Neural cell (in vitro differentiated cells): ENCODE measurements around the gene PEX11A.

Experiments used
- EZH2 ChIP-seq: fragments of 200-600, 300-800 bp; shearing (Covaris generic), sonication (generic); IDR thresholded peaks from 2 replicates; pipeline ENCODE4 v1.6.1; 2014; ENCODE audit warnings: antibody characterized with exemption, low read length, borderline replicate concordance, mild to moderate bottlenecking; ENCODE audit not compliant: insufficient read depth, poor library complexity, severe bottlenecking
- POLR2AphosphoS5 ChIP-seq: IDR thresholded peaks from 2 replicates; pipeline ENCODE4 v1.6.1; 2012

DNA sequence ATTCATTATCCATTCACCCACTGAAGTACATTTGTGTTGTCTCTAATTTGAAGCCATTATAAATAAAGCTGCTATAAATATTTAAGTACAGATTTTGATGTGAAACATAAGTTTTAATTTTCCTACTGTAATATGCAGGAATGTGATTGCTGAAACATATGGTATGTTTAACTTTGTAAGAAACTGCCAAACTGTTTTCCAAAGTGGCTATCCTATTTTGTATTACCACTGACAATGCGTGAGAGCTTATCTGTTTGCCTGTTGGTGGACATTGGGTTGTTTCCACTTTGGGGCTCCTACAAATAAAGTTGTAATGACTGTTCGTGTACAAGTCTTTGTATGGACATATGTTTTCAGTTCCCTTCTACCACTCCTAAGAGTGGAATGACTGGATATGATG is 2.5 kb upstream of the PEX11A start:
- TF ChIP-seq POLR2AphosphoS5, result no peak
- no peak for TF ChIP-seq EZH2
